Body of pancreas (tissue), 4 donors: ENCODE measurements around the gene CTNND1.

ENCODE experiments used
- POLR2A ChIP-seq, 3 donors: fragments of 450-650 bp; IDR thresholded peaks; one replicate each; pipeline ENCODE4 v1.6.1; 2016; ENCODE audit warnings: antibody characterized with exemption in 3 of 3, mild to moderate bottlenecking in 2 of 3
- TF ChIP-seq, protein P1 (sequence below), 7 experiments: fragments of 450-650 bp in 4 of 7; fragments of 200-600 bp in 3 of 7; sonication (generic) in 3 of 7; IDR thresholded peaks; one replicate each; pipeline ENCODE4 v1.5.1; 2016 to 2019; ENCODE audit warnings: antibody characterized with exemption in 7 of 7

DNA sequence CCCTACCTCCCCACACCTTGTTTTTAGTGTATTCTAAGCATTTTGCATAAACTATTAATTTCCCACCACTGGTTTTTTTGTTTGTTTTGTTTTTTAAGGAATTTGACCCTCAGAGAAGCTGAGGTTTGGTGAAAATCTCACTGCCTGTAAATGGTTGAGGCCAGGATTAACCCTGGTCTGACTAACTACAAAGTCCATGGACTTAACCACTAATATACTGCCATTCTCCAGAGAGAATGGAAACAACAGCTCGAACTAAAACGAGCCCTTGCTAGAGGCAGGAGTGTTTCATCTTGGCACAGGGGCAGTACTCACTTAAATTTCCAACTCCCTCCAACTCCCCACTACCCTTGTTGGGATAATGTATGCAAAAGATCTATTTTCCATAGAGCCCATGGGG is 3.0 kb downstream of the CTNND1 start:
- TF ChIP-seq, protein P1, sequence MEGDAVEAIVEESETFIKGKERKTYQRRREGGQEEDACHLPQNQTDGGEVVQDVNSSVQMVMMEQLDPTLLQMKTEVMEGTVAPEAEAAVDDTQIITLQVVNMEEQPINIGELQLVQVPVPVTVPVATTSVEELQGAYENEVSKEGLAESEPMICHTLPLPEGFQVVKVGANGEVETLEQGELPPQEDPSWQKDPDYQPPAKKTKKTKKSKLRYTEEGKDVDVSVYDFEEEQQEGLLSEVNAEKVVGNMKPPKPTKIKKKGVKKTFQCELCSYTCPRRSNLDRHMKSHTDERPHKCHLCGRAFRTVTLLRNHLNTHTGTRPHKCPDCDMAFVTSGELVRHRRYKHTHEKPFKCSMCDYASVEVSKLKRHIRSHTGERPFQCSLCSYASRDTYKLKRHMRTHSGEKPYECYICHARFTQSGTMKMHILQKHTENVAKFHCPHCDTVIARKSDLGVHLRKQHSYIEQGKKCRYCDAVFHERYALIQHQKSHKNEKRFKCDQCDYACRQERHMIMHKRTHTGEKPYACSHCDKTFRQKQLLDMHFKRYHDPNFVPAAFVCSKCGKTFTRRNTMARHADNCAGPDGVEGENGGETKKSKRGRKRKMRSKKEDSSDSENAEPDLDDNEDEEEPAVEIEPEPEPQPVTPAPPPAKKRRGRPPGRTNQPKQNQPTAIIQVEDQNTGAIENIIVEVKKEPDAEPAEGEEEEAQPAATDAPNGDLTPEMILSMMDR (IDR thresholded peaks at IDR 0.05), result no peak
- no peak for TF ChIP-seq POLR2A (IDR thresholded peaks at IDR 0.05)
